ENCODE measurements around the gene ISCA1.

ISCA1 gene

DNA sequence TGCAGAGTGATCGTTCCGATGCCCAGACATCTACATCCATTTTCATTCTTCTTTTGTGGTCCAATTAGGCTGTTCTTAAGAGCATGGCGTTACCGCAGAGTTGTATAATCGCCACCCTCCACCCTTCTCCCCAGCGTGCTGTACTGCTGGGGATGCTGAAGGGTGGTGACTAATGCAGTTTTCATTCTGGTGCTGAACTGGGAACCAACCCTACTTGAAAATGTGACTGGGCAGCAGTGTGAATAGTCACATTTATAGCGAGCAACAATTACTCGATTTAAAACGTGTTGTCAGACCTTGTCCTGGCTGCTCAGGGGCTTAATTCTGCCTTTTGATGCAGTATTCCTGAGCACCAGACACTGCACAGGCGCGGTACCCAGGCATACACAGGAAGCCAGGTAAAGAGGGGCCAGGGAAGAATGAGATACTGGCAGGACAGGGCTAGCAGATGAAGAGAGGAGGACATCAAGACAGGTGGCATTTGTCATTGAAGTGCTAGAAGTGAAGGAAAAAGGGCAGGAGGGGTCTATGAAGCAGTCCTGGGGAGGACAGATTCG lies 719 bp upstream of the ISCA1 start:
- H3K27me3 ChIP-seq (ENCODE audit: control insufficient read depth in 1 of 2, insufficient read depth in 2 of 2, low read length in 2 of 2), result no peaks in the 10 kb centered on the region
- peak overlapping the region; percentile 66 to 76 for H3K4me3 ChIP-seq (ENCODE audit: low read depth in 1 of 2, low read length in 2 of 2)
- peak overlapping the region; percentile 17 for H3K9ac ChIP-seq (ENCODE audit: low read length)
- H3K36me3 ChIP-seq (ENCODE audit: insufficient read depth, low read length), result no peaks in the 10 kb centered on the region
- peak overlapping the region; percentile 91 for H3K27ac ChIP-seq (ENCODE audit: low read depth, low read length)
- no peaks in the 10 kb centered on the region for H3K9me3 ChIP-seq (ENCODE audit: low read length)
- peaks cover 32% of the 10 kb centered on the region for H3K4me1 ChIP-seq (ENCODE audit: insufficient read depth, low read length)

DNA sequence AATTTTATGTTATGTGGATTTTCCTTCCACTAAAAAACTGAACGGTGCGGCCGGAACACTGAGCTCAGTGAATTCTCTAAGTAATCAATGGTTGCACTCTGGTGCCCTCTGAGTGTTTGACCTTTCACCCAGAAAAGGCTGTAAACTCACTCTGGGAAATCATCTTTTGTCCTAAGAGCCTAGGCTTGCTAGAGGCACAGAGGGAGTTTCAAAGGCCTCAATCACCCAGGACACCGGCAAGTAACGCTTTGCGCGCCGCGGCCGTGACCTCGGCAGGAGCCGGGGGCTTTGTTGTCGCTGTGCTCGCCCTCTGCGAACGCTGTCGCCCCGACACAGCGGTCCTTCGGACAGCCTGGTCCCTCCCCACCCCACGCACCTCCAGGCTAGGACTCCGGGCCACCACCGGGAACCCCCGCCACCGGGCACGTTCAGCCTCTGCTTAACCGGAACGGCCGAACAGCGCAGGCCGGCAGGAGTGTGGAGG lies 703 bp downstream of the ISCA1 start:
- no peaks in the 10 kb centered on the region for H3K27me3 ChIP-seq (ENCODE audit: control insufficient read depth in 1 of 2, insufficient read depth in 2 of 2, low read length in 2 of 2)
- peak overlapping the region; percentile 84 for H3K9ac ChIP-seq (ENCODE audit: low read length)
- no peaks in the 10 kb centered on the region for H3K9me3 ChIP-seq (ENCODE audit: low read length)
- peak overlapping the region; percentile 66 to 76 for H3K4me3 ChIP-seq (ENCODE audit: low read depth in 1 of 2, low read length in 2 of 2)
- no peaks in the 10 kb centered on the region for H3K36me3 ChIP-seq (ENCODE audit: insufficient read depth, low read length)
- peaks cover 32% of the 10 kb centered on the region for H3K4me1 ChIP-seq (ENCODE audit: insufficient read depth, low read length)
- H3K27ac ChIP-seq (ENCODE audit: low read depth, low read length), result peak overlapping the region; percentile 91

DNA sequence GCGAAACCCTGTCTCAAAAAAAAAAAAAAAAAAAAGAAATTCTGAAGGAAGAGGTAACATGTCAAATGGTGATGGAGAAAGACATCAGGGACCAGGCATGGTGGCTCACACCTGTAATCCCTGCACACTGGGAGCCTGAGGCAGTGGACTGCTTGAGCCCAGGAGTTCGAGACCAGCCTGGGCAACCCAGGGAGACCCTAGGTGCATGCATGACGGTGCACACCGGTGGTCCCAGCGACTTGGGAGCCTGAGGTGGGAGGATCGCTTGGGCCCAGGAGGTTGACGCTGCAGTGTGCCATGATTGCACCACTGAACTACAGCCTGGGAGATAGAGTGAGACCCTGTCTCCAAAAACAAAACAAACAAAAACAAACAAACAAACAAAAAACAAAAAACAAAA lies 1.8 kb downstream of the ISCA1 start:
- Histone ChIP-seq H3K27ac (ENCODE audit: low read depth, low read length) (no peak overlapping the region), H3K27me3 (ENCODE audit: control insufficient read depth in 1 of 2, insufficient read depth in 2 of 2, low read length in 2 of 2) (no peaks in the 10 kb centered on the region), H3K9ac (ENCODE audit: low read length) (no peak overlapping the region), H3K36me3 (ENCODE audit: insufficient read depth, low read length) (no peaks in the 10 kb centered on the region), H3K9me3 (ENCODE audit: low read length) (no peaks in the 10 kb centered on the region), H3K4me1 (ENCODE audit: insufficient read depth, low read length) (peaks cover 32% of the 10 kb centered on the region), H3K4me3 (ENCODE audit: low read depth in 1 of 2, low read length in 2 of 2) (peak overlapping the region in 1 of 2 donors; percentile 66)

DNA sequence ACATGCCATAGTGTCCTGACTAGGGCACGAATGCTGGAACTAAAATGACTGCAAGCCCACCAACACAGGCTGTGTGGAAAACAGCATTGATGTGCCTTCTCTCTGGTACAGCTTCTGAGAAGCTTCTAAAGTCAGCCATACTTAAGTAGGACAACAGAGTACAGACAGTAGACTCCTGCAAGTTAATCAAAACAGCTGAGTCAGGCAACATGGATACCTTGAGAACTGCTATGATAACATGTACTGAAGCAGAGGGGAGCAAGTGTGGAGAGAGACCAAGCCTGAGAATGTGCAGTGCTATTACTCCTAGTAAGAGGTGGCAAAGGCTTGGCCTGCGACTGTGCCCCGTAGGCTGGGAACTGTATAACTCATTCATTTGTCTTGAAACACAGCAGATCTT lies 2.5 kb downstream of the ISCA1 start:
- Histone ChIP-seq H3K4me3 (ENCODE audit: low read depth in 1 of 2, low read length in 2 of 2) (no peak overlapping the region), H3K27me3 (ENCODE audit: control insufficient read depth in 1 of 2, insufficient read depth in 2 of 2, low read length in 2 of 2) (no peaks in the 10 kb centered on the region), H3K4me1 (ENCODE audit: insufficient read depth, low read length) (peaks cover 36% of the 10 kb centered on the region), H3K36me3 (ENCODE audit: insufficient read depth, low read length) (no peaks in the 10 kb centered on the region), H3K27ac (ENCODE audit: low read depth, low read length) (no peak overlapping the region), H3K9ac (ENCODE audit: low read length) (no peak overlapping the region), H3K9me3 (ENCODE audit: low read length) (no peaks in the 10 kb centered on the region)

DNA sequence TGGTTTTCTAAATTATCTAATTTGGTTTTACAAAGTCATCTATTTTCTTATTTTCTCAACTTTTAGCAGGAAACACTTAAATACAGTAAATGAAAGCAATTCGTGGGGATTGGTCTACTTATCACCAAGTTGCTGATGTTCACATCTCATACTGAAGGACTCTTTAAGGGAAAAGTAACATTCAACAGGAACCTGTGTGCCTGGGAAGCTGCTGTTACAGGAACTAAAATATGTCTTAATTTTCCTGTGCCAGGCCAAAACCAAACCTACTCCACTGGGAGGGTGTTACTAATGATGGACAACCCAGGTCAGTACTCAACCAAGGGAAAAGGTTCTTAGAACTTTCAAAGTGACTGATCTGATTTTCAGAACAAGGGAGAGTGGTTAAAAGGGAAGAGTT lies 5.3 kb downstream of the ISCA1 start:
- Histone ChIP-seq H3K4me1 (ENCODE audit: insufficient read depth, low read length) (peaks cover 37% of the 10 kb centered on the region), H3K27me3 (ENCODE audit: control insufficient read depth in 1 of 2, insufficient read depth in 2 of 2, low read length in 2 of 2) (no peaks in the 10 kb centered on the region), H3K4me3 (ENCODE audit: low read depth in 1 of 2, low read length in 2 of 2) (no peak overlapping the region), H3K36me3 (ENCODE audit: insufficient read depth, low read length) (peaks cover 17% of the 10 kb centered on the region), H3K9me3 (ENCODE audit: low read length) (no peaks in the 10 kb centered on the region), H3K27ac (ENCODE audit: low read depth, low read length) (no peak overlapping the region), H3K9ac (ENCODE audit: low read length) (no peak overlapping the region)

DNA sequence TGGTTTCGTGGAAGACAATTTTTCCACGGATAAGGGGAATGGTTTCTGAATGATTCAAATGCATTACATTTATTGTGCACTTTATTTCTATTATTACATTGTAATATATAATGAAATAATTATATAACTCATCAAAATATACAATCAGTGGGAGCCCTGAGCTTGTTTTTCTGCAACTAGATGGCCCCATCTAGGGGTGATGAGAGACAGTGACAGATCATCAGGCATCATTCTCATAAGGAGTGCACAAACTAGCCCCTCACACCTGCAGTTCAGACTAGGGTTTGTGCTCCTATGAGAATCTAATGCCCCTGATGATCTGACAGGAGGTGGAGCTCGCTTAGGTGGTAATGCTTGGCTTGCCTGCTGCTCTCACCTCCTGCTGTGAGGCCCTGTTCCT lies 6.4 kb downstream of the ISCA1 start:
- no peaks in the 10 kb centered on the region for H3K9me3 ChIP-seq (ENCODE audit: low read length)
- peaks cover 27% of the 10 kb centered on the region for H3K36me3 ChIP-seq (ENCODE audit: insufficient read depth, low read length)
- no peaks in the 10 kb centered on the region for H3K27me3 ChIP-seq (ENCODE audit: control insufficient read depth in 1 of 2, insufficient read depth in 2 of 2, low read length in 2 of 2)
- H3K27ac ChIP-seq (ENCODE audit: low read depth, low read length), result no peak overlapping the region
- H3K4me3 ChIP-seq (ENCODE audit: low read depth in 1 of 2, low read length in 2 of 2), result no peak overlapping the region
- no peak overlapping the region for H3K9ac ChIP-seq (ENCODE audit: low read length)
- H3K4me1 ChIP-seq (ENCODE audit: insufficient read depth, low read length), result peaks cover 30% of the 10 kb centered on the region

DNA sequence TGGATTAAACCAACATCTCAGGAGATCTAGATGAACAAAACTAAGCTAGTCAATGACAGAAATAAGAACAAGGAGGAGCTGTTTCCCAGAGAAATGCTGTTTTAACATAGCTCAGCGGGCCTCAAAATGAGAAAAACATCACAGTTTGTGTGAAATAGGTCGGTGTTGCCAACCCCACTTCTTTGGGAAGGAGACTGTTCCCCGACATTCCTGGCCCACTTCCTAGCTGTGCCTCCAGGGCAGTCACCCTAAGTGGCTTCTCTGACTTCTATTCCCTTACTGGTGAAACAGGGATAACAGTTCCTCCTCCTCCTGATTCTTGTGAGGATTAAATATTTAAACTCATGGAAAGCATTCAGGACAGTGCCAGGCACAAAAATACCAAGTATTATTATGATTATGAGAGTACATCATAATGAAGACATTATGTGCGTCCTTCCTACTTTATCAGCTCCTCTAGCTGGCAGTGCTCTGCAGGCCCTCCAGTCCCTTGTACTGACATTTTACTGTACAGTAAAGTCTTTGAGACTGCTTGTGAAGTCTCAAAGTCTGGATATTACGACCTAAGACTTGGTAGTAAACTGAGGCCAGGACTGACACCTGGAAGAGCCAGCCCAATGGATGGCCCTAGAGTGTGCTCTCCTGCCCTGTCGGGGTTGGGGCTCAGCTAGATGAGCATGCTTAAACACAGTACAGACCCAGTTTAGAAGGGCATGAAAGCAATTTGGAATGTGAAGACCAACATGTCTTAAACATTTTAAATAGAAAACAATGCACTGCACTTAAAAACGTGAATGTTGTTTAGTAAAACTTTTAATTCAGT lies 7.3 kb downstream of the ISCA1 start:
- Histone ChIP-seq H3K27me3 (ENCODE audit: control insufficient read depth in 1 of 2, insufficient read depth in 2 of 2, low read length in 2 of 2) (no peaks in the 10 kb centered on the region), H3K36me3 (ENCODE audit: insufficient read depth, low read length) (peaks cover 27% of the 10 kb centered on the region), H3K27ac (ENCODE audit: low read depth, low read length) (no peak overlapping the region), H3K9me3 (ENCODE audit: low read length) (no peaks in the 10 kb centered on the region), H3K9ac (ENCODE audit: low read length) (no peak overlapping the region), H3K4me3 (ENCODE audit: low read depth in 1 of 2, low read length in 2 of 2) (no peak overlapping the region), H3K4me1 (ENCODE audit: insufficient read depth, low read length) (peaks cover 23% of the 10 kb centered on the region)

DNA sequence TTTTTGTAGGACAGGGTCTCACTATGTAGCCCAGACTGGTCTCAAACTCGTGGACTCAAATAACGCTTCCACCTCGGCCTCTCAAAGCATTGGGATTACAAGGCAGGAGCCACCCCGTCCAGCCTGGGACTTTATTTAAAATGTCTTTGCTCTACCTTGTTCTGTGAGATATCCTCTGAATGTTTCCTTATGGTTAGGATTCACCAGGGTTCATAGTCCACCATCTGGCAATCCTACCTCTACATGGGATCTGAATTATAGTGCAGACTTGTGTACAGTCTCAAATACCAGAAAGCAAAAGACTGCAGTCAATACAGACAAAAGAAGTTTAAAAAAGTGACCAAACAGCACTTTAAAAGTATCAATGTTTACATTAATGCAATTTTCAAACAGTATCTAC lies 10.1 kb downstream of the ISCA1 start:
- Histone ChIP-seq H3K4me3 (ENCODE audit: low read depth in 1 of 2, low read length in 2 of 2) (no peak overlapping the region), H3K27ac (ENCODE audit: low read depth, low read length) (no peak overlapping the region)

DNA sequence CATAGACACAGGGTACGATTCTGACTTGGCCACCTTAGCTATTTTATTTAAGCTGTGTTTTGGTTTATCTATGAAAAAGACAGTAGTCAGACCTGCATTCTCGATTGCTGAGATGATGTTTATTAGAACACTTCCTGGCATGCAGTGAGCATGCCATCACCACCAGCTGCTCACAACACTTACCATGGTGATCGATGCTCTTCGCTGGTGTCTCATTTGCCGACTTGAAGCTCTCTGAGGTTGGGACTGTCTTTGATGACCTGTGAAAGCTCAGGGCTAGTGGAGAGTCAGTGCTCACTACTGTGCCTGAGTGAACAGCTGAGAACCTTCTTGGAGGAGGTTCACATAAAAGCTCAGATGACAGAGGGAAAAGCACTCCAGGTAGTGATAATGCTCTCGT lies 18.5 kb downstream of the ISCA1 start:
- Histone ChIP-seq H3K4me1 (ENCODE audit: insufficient read depth, low read length) (no peaks in the 10 kb centered on the region), H3K4me3 (ENCODE audit: low read depth in 1 of 2, low read length in 2 of 2) (no peak overlapping the region), H3K36me3 (ENCODE audit: insufficient read depth, low read length) (peaks cover 19% of the 10 kb centered on the region), H3K9ac (ENCODE audit: low read length) (no peak overlapping the region), H3K27me3 (ENCODE audit: control insufficient read depth in 1 of 2, insufficient read depth in 2 of 2, low read length in 2 of 2) (no peaks in the 10 kb centered on the region), H3K9me3 (ENCODE audit: low read length) (no peaks in the 10 kb centered on the region), H3K27ac (ENCODE audit: low read depth, low read length) (no peak overlapping the region)

More for the DNA sequence above, 10.1 kb downstream of the ISCA1 start:
- Histone ChIP-seq H3K4me1 (ENCODE audit: insufficient read depth, low read length) (peaks cover 9% of the 10 kb centered on the region), H3K9ac (ENCODE audit: low read length) (no peak overlapping the region), H3K9me3 (ENCODE audit: low read length) (no peaks in the 10 kb centered on the region), H3K36me3 (ENCODE audit: insufficient read depth, low read length) (peaks cover 27% of the 10 kb centered on the region), H3K27me3 (ENCODE audit: control insufficient read depth in 1 of 2, insufficient read depth in 2 of 2, low read length in 2 of 2) (no peaks in the 10 kb centered on the region)

DNA sequence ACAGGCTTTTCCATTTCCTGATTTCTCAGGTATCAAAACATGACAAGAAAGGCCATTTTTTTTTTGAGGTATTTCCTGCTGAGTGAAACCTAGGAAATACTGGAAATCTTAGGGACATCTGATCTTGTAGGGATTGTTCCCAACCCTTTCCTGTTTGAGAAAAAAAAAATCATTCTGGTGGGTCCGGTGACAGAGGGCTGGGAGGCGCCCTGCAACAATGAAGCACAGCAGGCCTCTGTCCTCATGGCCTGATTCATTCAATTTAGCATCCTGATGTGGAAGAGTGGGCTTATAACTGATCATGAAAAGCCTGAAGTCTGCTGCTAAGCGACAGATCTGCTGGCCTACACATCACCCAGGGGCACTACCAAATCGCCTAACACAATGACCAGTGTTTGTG lies 19.8 kb downstream of the ISCA1 start:
- Histone ChIP-seq H3K9me3 (ENCODE audit: low read length) (no peaks in the 10 kb centered on the region), H3K4me1 (ENCODE audit: insufficient read depth, low read length) (no peaks in the 10 kb centered on the region), H3K27me3 (ENCODE audit: control insufficient read depth in 1 of 2, insufficient read depth in 2 of 2, low read length in 2 of 2) (no peaks in the 10 kb centered on the region)

DNA sequence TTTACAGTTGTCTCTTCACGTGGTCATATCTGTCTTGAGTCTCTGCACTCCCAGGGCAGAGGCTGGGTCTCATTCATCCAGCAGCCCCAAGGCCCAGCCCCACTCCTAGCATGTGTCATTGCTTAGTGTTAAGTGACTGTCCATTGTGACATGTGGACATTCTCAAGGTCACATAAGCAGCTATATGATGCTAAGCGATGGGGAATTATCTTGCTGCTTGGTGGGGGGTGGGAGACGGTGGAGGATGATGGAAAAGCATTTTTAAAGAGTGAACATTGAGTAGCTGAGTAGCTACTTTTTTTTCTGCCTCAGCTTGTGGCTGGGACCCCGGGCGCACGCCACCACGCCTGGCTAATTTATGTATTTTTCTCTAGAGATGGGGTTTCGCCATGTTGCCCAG lies 22.8 kb downstream of the ISCA1 start, which contains the start of gene C9orf153:
C9orf153 (minus strand) TSS at position 101 of the 400 bp plus-strand sequence. CDS start 30,054 bp downstream, outside the sequence.
- H3K4me1 ChIP-seq (ENCODE audit: insufficient read depth, low read length), result no peaks in the 10 kb centered on the region
- no peaks in the 10 kb centered on the region for H3K9me3 ChIP-seq (ENCODE audit: low read length)
- H3K27ac ChIP-seq (ENCODE audit: low read depth, low read length), result no peak within 1 kb of the TSS
- H3K4me3 ChIP-seq (ENCODE audit: low read depth in 1 of 2, low read length in 2 of 2), result no peak within 1 kb of the TSS
- peaks cover 19% of the 10 kb centered on the region for H3K36me3 ChIP-seq (ENCODE audit: insufficient read depth, low read length)
- no peaks in the 10 kb centered on the region for H3K27me3 ChIP-seq (ENCODE audit: control insufficient read depth in 1 of 2, insufficient read depth in 2 of 2, low read length in 2 of 2)
- no peak within 1 kb of the TSS for H3K9ac ChIP-seq (ENCODE audit: low read length)

More for the DNA sequence above, 19.8 kb downstream of the ISCA1 start:
- no peak overlapping the region for H3K27ac ChIP-seq (ENCODE audit: low read depth, low read length)
- H3K36me3 ChIP-seq (ENCODE audit: insufficient read depth, low read length), result peaks cover 19% of the 10 kb centered on the region
- no peak overlapping the region for H3K4me3 ChIP-seq (ENCODE audit: low read depth in 1 of 2, low read length in 2 of 2)
- H3K9ac ChIP-seq (ENCODE audit: low read length), result no peak overlapping the region

Data from muscle layer of colon (tissue), 2 donors.